Measurements from ENCODE around the gene C4orf17.
"Not testable (repeated sequence)": the region's sequence is repeated elsewhere in the genome, so short reads cannot be mapped to it uniquely, and the experiment has no call there.

Gene C4orf17

GRCh38 chr4:99510721-99511120 lies at the start of gene C4orf17:
C4orf17 (plus strand) TSS chr4:99511021; CDS start chr4:99513082, 2,061 bp downstream.
- no peak for DNase-seq

GRCh38 chr4:99461623-99462401 lies 49.0 kb upstream of the C4orf17 start:
- DNase-seq = no peak

- DNase-seq = peak; percentile 49
Measured at GRCh38 chr4:99462875-99463464, 47.9 kb upstream of the C4orf17 start.

GRCh38 chr4:99463566-99463965 lies 47.3 kb upstream of the C4orf17 start:
- DNase-seq = no peak

GRCh38 chr4:99467887-99468286 lies 42.9 kb upstream of the C4orf17 start:
- no peak for DNase-seq

- no peak for DNase-seq
Measured at GRCh38 chr4:99468889-99469288, 41.9 kb upstream of the C4orf17 start.

GRCh38 chr4:99471349-99471748 lies 39.5 kb upstream of the C4orf17 start:
- no peak for DNase-seq

GRCh38 chr4:99471896-99472295 lies 38.9 kb upstream of the C4orf17 start:
- DNase-seq = no peak

GRCh38 chr4:99473131-99473530 lies 37.7 kb upstream of the C4orf17 start:
- DNase-seq = no peak

GRCh38 chr4:99483636-99484035 lies 27.2 kb upstream of the C4orf17 start:
- DNase-seq = no peak

- DNase-seq = no peak
Measured at GRCh38 chr4:99485212-99485611, 25.6 kb upstream of the C4orf17 start.

GRCh38 chr4:99486648-99487047 lies 24.2 kb upstream of the C4orf17 start:
- DNase-seq = not testable (repeated sequence)

- no peak for DNase-seq
Measured at GRCh38 chr4:99490286-99490685, 20.5 kb upstream of the C4orf17 start.

- no peak for DNase-seq
Measured at GRCh38 chr4:99504804-99505502, 5.9 kb upstream of the C4orf17 start.

GRCh38 chr4:99506781-99507180 lies 4.0 kb upstream of the C4orf17 start:
- DNase-seq = no peak

GRCh38 chr4:99507349-99507748 lies 3.5 kb upstream of the C4orf17 start:
- DNase-seq = no peak

GRCh38 chr4:99507762-99508161 lies 3.1 kb upstream of the C4orf17 start:
- DNase-seq = no peak

- no peak for DNase-seq
Measured at GRCh38 chr4:99518601-99519295, 7.9 kb downstream of the C4orf17 start.

- DNase-seq = no peak
Measured at GRCh38 chr4:99529228-99529627, 18.4 kb downstream of the C4orf17 start.

GRCh38 chr4:99529956-99530355 lies 19.1 kb downstream of the C4orf17 start:
- no peak for DNase-seq

- not testable (repeated sequence) for DNase-seq
Measured at GRCh38 chr4:99534699-99535098, 23.9 kb downstream of the C4orf17 start.

GRCh38 chr4:99536271-99536670 lies 25.4 kb downstream of the C4orf17 start:
- DNase-seq = no peak

GRCh38 chr4:99536848-99537247 lies 26.0 kb downstream of the C4orf17 start:
- no peak for DNase-seq
